IMR-90 (cell line): ENCODE data around the gene RAPGEF1.

Source experiments
- RFX5 ChIP-seq: IDR thresholded peaks from 2 replicates; pipeline ENCODE4 v1.8.0; 2012; ENCODE audit warnings: low read depth, mild to moderate bottlenecking, low read length, moderate library complexity
- TF ChIP-seq, protein P1 (sequence below): conservative IDR thresholded peaks from 2 replicates; pipeline ENCODE4 v1.5.1; 2012; ENCODE audit warnings: mild to moderate bottlenecking, low read depth, low read length, improper control_type of control experiment

GRCh38 chr9:131715906-131716305, 24.0 kb downstream of the RAPGEF1 start:
- TF ChIP-seq, protein P1, sequence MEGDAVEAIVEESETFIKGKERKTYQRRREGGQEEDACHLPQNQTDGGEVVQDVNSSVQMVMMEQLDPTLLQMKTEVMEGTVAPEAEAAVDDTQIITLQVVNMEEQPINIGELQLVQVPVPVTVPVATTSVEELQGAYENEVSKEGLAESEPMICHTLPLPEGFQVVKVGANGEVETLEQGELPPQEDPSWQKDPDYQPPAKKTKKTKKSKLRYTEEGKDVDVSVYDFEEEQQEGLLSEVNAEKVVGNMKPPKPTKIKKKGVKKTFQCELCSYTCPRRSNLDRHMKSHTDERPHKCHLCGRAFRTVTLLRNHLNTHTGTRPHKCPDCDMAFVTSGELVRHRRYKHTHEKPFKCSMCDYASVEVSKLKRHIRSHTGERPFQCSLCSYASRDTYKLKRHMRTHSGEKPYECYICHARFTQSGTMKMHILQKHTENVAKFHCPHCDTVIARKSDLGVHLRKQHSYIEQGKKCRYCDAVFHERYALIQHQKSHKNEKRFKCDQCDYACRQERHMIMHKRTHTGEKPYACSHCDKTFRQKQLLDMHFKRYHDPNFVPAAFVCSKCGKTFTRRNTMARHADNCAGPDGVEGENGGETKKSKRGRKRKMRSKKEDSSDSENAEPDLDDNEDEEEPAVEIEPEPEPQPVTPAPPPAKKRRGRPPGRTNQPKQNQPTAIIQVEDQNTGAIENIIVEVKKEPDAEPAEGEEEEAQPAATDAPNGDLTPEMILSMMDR, result no peak
- no peak for TF ChIP-seq RFX5
